HCT116 (cell line): ENCODE measurements around the gene FLT3LG. TPM values are rescaled to one million over a fixed set of nuclear protein-coding genes. Genes with fewer than 3 reads are reported as not detected.

Experiments
- ATAC-seq: fragments of 200-7000 bp; cut with Tn5 transposase; 2 replicates; pipeline ENCODE4 v1.9.1; 2020; ENCODE audit warnings: mild to moderate bottlenecking, moderate library complexity
- BruUV-seq: library from RNA; stranded (reverse); fragments of 400-500 nt; replicated peaks from 2 replicates; lab custom pipeline; 2021; lab: Mats Ljungman, UMichigan
- CTCF ChIA-PET: fragments of 300-600 bp; sonication (Branson Sonifier 250); formaldehyde crosslinking; loops from one replicate; lab custom pipeline; 2021; ENCODE audit warnings: antibody characterized with exemption; lab: Charles Lee
- POLR2A ChIA-PET: fragments of 300-600, 350-600 bp; sonication (Branson Sonifier 250); formaldehyde crosslinking; loops from one replicate; lab custom pipeline; 2021; ENCODE audit warnings: antibody characterized with exemption; lab: Charles Lee
- RAD21 ChIA-PET, 2 experiments: fragments of 300-600 bp; sonication (Branson Sonifier 250); formaldehyde crosslinking; loops; one replicate each; lab custom pipeline; 2023; ENCODE audit warnings: low total read pairs in 2 of 2; ENCODE audit not compliant: uncharacterized antibody in 2 of 2, unreplicated experiment in 2 of 2, low non-redundant PET in 1 of 2; lab: Charles Lee
- DNase-seq: peaks from one replicate; pipeline ENCODE4 v3.0.0-alpha.2; 2010; ENCODE audit warnings: low read depth, low spot score
- H2AFZ ChIP-seq: fragments of 200-600 bp; shearing (Covaris generic), sonication (generic); 2 replicates; pipeline ENCODE4 v1.6.1; 2017; ENCODE audit warnings: low read depth, mixed run types, mixed read lengths, antibody characterized with exemption, low read length; ENCODE audit not compliant: poor library complexity, severe bottlenecking
- H3K27ac ChIP-seq: 2 replicates; pipeline ENCODE4 v1.5.1; 2012; ENCODE audit warnings: low read depth, low read length
- H3K27me3 ChIP-seq: fragments of 200-600 bp; sonication (generic); 2 replicates; pipeline ENCODE4 v1.6.1; 2016; ENCODE audit warnings: mixed run types, low read length, mixed read lengths; ENCODE audit not compliant: insufficient read depth
- H3K36me3 ChIP-seq, 2 experiments: fragments of 200-500 bp in 1 of 2; fragments of 200-600 bp in 1 of 2; sonication (Bioruptor generic) in 1 of 2; sonication (generic) in 1 of 2; 2 replicates each; pipeline versions ENCODE4 v1.5.1 to v1.6.1; 2014 to 2016; ENCODE audit warnings: low read length in 2 of 2, inconsistent platforms in 1 of 2, mixed read lengths in 1 of 2, mixed run types in 1 of 2; ENCODE audit not compliant: insufficient read depth in 2 of 2, control insufficient read depth in 1 of 2
- H3K4me1 ChIP-seq, 2 experiments: fragments of 200-600 bp in 1 of 2; sonication (generic) in 1 of 2; 2 replicates each; pipeline versions ENCODE4 v1.5.1 to v1.6.1; 2012 to 2017; ENCODE audit warnings: low read length in 2 of 2, inconsistent platforms in 1 of 2, mild to moderate bottlenecking in 1 of 2, mixed read lengths in 1 of 2, mixed run types in 1 of 2, moderate library complexity in 1 of 2; ENCODE audit not compliant: insufficient read depth in 2 of 2, control insufficient read depth in 1 of 2
- H3K4me2 ChIP-seq: fragments of 200-600 bp; sonication (generic); 2 replicates; pipeline ENCODE4 v1.6.1; 2017; ENCODE audit warnings: mixed run types, low read length, mixed read lengths
- H3K4me3 ChIP-seq, 2 experiments: fragments of 200-600 bp in 1 of 2; sonication (generic) in 1 of 2; replicated peaks in 1 of 2; 2 replicates each; pipeline ENCODE4 v1.5.1; 2011 to 2016; ENCODE audit warnings: low read length in 2 of 2, control low read depth in 1 of 2, low read depth in 1 of 2, mild to moderate bottlenecking in 1 of 2, mixed read lengths in 1 of 2, mixed run types in 1 of 2
- H3K79me2 ChIP-seq: fragments of 200-600 bp; sonication (generic); 2 replicates; pipeline ENCODE4 v1.6.1; 2017; ENCODE audit warnings: mild to moderate bottlenecking, mixed run types, low read length, moderate library complexity, mixed read lengths; ENCODE audit not compliant: insufficient read depth
- H3K9ac ChIP-seq: fragments of 200-600 bp; sonication (generic); 2 replicates; pipeline ENCODE4 v1.6.1; 2016; ENCODE audit warnings: low read length, mixed read lengths
- H3K9me2 ChIP-seq: fragments of 200-600 bp; sonication (generic), shearing (Covaris generic); 2 replicates; pipeline ENCODE4 v1.6.1; 2017; ENCODE audit warnings: mixed run types, mild to moderate bottlenecking, moderate library complexity; ENCODE audit not compliant: insufficient read depth
- H3K9me3 ChIP-seq, 2 experiments: fragments of 200-500 bp in 1 of 2; fragments of 200-600 bp in 1 of 2; sonication (Bioruptor generic) in 1 of 2; sonication (generic) in 1 of 2; 2 replicates each; pipeline ENCODE4 v1.6.1; 2014 to 2017; ENCODE audit warnings: low read length in 2 of 2, mixed read lengths in 2 of 2, inconsistent platforms in 1 of 2, low read depth in 1 of 2, mild to moderate bottlenecking in 1 of 2, mixed run types in 1 of 2, moderate library complexity in 1 of 2; ENCODE audit not compliant: control insufficient read depth in 1 of 2, insufficient read depth in 1 of 2
- H4K20me1 ChIP-seq: fragments of 200-600 bp; sonication (generic), shearing (Covaris generic); 2 replicates; pipeline ENCODE4 v1.6.1; 2017; ENCODE audit warnings: mixed run types, mild to moderate bottlenecking, moderate library complexity; ENCODE audit not compliant: insufficient read depth
- ATF3 ChIP-seq: IDR thresholded peaks from 2 replicates; pipeline ENCODE4 v1.6.1; 2012
- CBX3 ChIP-seq: IDR thresholded peaks from 2 replicates; pipeline ENCODE4 v1.6.1; 2012; ENCODE audit warnings: low read depth
- CEBPB ChIP-seq: IDR thresholded peaks from 2 replicates; pipeline ENCODE4 v1.6.1; 2012; ENCODE audit warnings: low read depth
- CTCF ChIP-seq, 3 experiments: fragments of 200-600 bp in 1 of 3; sonication (generic) in 1 of 3; IDR thresholded peaks in 2 of 3; conservative IDR thresholded peaks in 1 of 3; 2 replicates each; pipeline ENCODE4 v1.5.1; 2012 to 2017; ENCODE audit warnings: low read depth in 2 of 3, low read length in 2 of 3, antibody characterized with exemption in 1 of 3, borderline replicate concordance in 1 of 3, control low read depth in 1 of 3, mild to moderate bottlenecking in 1 of 3, mixed read lengths in 1 of 3, mixed run types in 1 of 3, moderate library complexity in 1 of 3; ENCODE audit not compliant: insufficient read depth in 1 of 3
- EGR1 ChIP-seq: IDR thresholded peaks from 2 replicates; pipeline ENCODE4 v1.6.1; 2012; ENCODE audit warnings: low read depth
- ELF1 ChIP-seq: IDR thresholded peaks from 2 replicates; pipeline ENCODE4 v1.6.1; 2012; ENCODE audit warnings: low read depth, borderline replicate concordance
- EZH2 ChIP-seq: fragments of 200-600 bp; sonication (generic); IDR thresholded peaks from 2 replicates; pipeline ENCODE4 v1.6.1; 2017; ENCODE audit warnings: antibody characterized with exemption, mixed run types
- EZH2phosphoT487 ChIP-seq: fragments of 200-600 bp; IDR thresholded peaks from 2 replicates; pipeline ENCODE4 v1.6.1; 2018; ENCODE audit warnings: antibody characterized with exemption, borderline replicate concordance
- FOSL1 ChIP-seq: IDR thresholded peaks from 2 replicates; pipeline ENCODE4 v1.6.1; 2012; ENCODE audit warnings: low read depth
- JUND ChIP-seq: IDR thresholded peaks from 2 replicates; pipeline ENCODE4 v1.6.1; 2012
- MAX ChIP-seq: IDR thresholded peaks from 2 replicates; pipeline ENCODE4 v1.6.1; 2012
- POLR2A ChIP-seq: IDR thresholded peaks from 2 replicates; pipeline ENCODE4 v1.7.0; 2011; ENCODE audit warnings: borderline replicate concordance; ENCODE audit not compliant: insufficient read depth, insufficient read length; ENCODE audit errors: extremely low read depth
- POLR2AphosphoS5 ChIP-seq: IDR thresholded peaks from 2 replicates; pipeline ENCODE4 v1.6.1; 2011; ENCODE audit warnings: mild to moderate bottlenecking, low read depth, low read length, moderate library complexity
- RAD21 ChIP-seq: IDR thresholded peaks from 2 replicates; pipeline ENCODE4 v1.6.1; 2012; ENCODE audit warnings: low read depth, mild to moderate bottlenecking
- REST ChIP-seq: IDR thresholded peaks from 2 replicates; pipeline ENCODE4 v1.6.1; 2012; ENCODE audit warnings: low read depth
- SIN3A ChIP-seq: IDR thresholded peaks from 2 replicates; pipeline ENCODE4 v1.6.1; 2012; ENCODE audit warnings: low read depth
- SP1 ChIP-seq: IDR thresholded peaks from 2 replicates; pipeline ENCODE4 v1.6.1; 2012; ENCODE audit warnings: low read depth
- SRF ChIP-seq: IDR thresholded peaks from 2 replicates; pipeline ENCODE4 v1.6.1; 2012; ENCODE audit warnings: low read depth
- TCF7L2 ChIP-seq: IDR thresholded peaks from 2 replicates; pipeline ENCODE4 v1.7.0; 2011; ENCODE audit warnings: borderline replicate concordance, inconsistent platforms; ENCODE audit not compliant: insufficient read depth, insufficient read length; ENCODE audit errors: extremely low read depth
- YY1 ChIP-seq: IDR thresholded peaks from 2 replicates; pipeline ENCODE4 v1.6.1; 2011; ENCODE audit warnings: low read length, low read depth, moderate library complexity, mild to moderate bottlenecking; ENCODE audit not compliant: insufficient replicate concordance; ENCODE audit errors: extremely low read depth
- ZFX ChIP-seq: fragments of 450-650 bp; IDR thresholded peaks from 2 replicates; pipeline ENCODE4 v1.6.1; 2017
- ZNF274 ChIP-seq: fragments of 200-500 bp; sonication (Bioruptor generic); IDR thresholded peaks from 2 replicates; pipeline ENCODE4 v1.6.1; 2014; ENCODE audit warnings: mild to moderate bottlenecking, low read depth, low read length, inconsistent platforms
- intact Hi-C: fragments of 100-400 bp; cut with micrococcal nuclease; formaldehyde crosslinking; loops from 2 replicates; pipeline ENCODE4 v1.10.0; 2022
- total RNA-seq: library from RNA; stranded (reverse); gene quantifications from one replicate; pipeline ENCODE4 v1.2.1, GENCODE V29; 2021; ENCODE audit not compliant: unreplicated experiment

Gene FLT3LG
- total RNA-seq, 1 experiment from 2014 or later = 3.8 TPM

- H3K9ac ChIP-seq = peak overlapping the region; percentile 47
- H3K79me2 ChIP-seq = no peaks in the 10 kb centered on the region
- peak overlapping the region; percentile 46 to 61 for H3K4me3 ChIP-seq
- no peaks in the 10 kb centered on the region for H4K20me1 ChIP-seq
- ChIA-PET CTCF (interaction anchor here (0.7 to 2.1 kb wide), 3 partner anchors 17 to 34 kb away, joined by 3 to 12 read pairs (median 4); no protein-coding TSS in a partner anchor), RAD21 (interaction anchor here in 1 of 2 experiments (1.4 kb wide), 1 partner anchor 16 kb away, joined by 3 read pairs; no protein-coding TSS in a partner anchor), POLR2A (interaction anchor here (0.6 to 1.5 kb wide), 5 partner anchors 9 to 551 kb away, joined by 3 to 5 read pairs (median 3); partner anchors contain the start of gene PIH1D1)
- BruUV-seq = TSS peak; percentile 80
- peaks cover 12 to 38% of the 10 kb centered on the region in 2 experiments; a peak in 3 of 4 replicates for H3K4me1 ChIP-seq
- H3K9me2 ChIP-seq = no peaks in the 10 kb centered on the region
- H3K4me2 ChIP-seq = peak overlapping the region; percentile 88
- H3K27ac ChIP-seq = peak overlapping the region; percentile 12
- H2AFZ ChIP-seq = peak overlapping the region; percentile 38
- H3K36me3 ChIP-seq = no peaks in the 10 kb centered on the region
- H3K9me3 ChIP-seq = no peaks in the 10 kb centered on the region
- ATAC-seq = peak; percentile 75
- intact Hi-C loops = no loop called here
- peak; percentile 73 for DNase-seq
- peaks cover 9% of the 10 kb centered on the region; the same call in 1 of the 2 replicates for H3K27me3 ChIP-seq
- no peak for TF ChIP-seq CBX3
- TF ChIP-seq CTCF (IDR thresholded peaks at IDR 0.05 in 2 of 3, conservative IDR thresholded peaks at IDR 0.05 in 1 of 3; ENCODE audit: borderline replicate concordance in 1 of 3, insufficient read depth in 1 of 3, low read depth in 2 of 3, low read length in 2 of 3) = no peak
- TF ChIP-seq ELF1 = no peak
- TF ChIP-seq MAX = peak; percentile 15; the same call in 1 of the 2 replicates
- no peak for TF ChIP-seq TCF7L2
- no peak for TF ChIP-seq EZH2
- no peak for TF ChIP-seq ZNF274
- TF ChIP-seq CEBPB = no peak
- peak; percentile 91 for TF ChIP-seq SP1
- no peak for TF ChIP-seq RAD21
- no peak for TF ChIP-seq POLR2A
- TF ChIP-seq YY1 = peak; percentile 55
- TF ChIP-seq EGR1 = no peak; the same call in 1 of the 2 replicates
- no peak for TF ChIP-seq EZH2phosphoT487
- no peak for TF ChIP-seq SRF
- TF ChIP-seq FOSL1 = no peak
- no peak for TF ChIP-seq ATF3
- no peak for TF ChIP-seq SIN3A
- TF ChIP-seq POLR2AphosphoS5 = peak; percentile 73
- TF ChIP-seq JUND = no peak
- TF ChIP-seq REST = no peak
- peak; percentile 26; the same call in 1 of the 2 replicates for TF ChIP-seq ZFX
Measured at GRCh38 chr19:49425922-49426592, 48.0 kb upstream of the FLT3LG start.
